Right atrium auricular region (tissue), 2 donors: ENCODE results near the gene RXFP3. TPM values are rescaled to one million over a fixed set of nuclear protein-coding genes. Genes with fewer than 3 reads are reported as not detected.
"Not testable (repeated sequence)": the region's sequence is repeated elsewhere in the genome, so short reads cannot be mapped to it uniquely, and the experiment has no call there.

Experiments used
- DNase-seq: peaks from one replicate; pipeline ENCODE4 v3.0.0-alpha.2; 2019; ENCODE audit warnings: low spot score
- H3K27ac ChIP-seq, 2 donors: fragments of 200-600 bp; sonication (generic); 1 replicate in 1 of 2; 2 replicates in 1 of 2; pipeline ENCODE4 v1.5.1; 2016 to 2019
- H3K27me3 ChIP-seq, 2 donors: fragments of 200-600 bp; sonication (generic); one replicate each; pipeline versions ENCODE4 v1.5.1 to v1.6.0; 2017 to 2019
- H3K36me3 ChIP-seq: fragments of 200-600 bp; sonication (generic); one replicate; pipeline ENCODE4 v1.5.1; 2016
- H3K4me1 ChIP-seq, 2 donors: fragments of 200-600 bp; sonication (generic); one replicate each; pipeline versions ENCODE4 v1.5.1 to v1.6.0; 2017 to 2019
- H3K4me3 ChIP-seq, 2 donors: fragments of 200-600 bp; sonication (generic); 1 replicate in 1 of 2; 2 replicates in 1 of 2; pipeline ENCODE4 v1.5.1; 2017 to 2019; ENCODE audit warnings: mild to moderate bottlenecking in 1 of 2, moderate library complexity in 1 of 2
- H3K9me3 ChIP-seq, 2 donors: fragments of 200-600 bp; sonication (generic); one replicate each; pipeline ENCODE4 v1.5.1; 2019
- CTCF ChIP-seq, 2 donors: fragments of 200-600 bp; sonication (generic); IDR thresholded peaks; one replicate each; pipeline ENCODE4 v1.5.1; 2019; ENCODE audit warnings: antibody characterized with exemption in 2 of 2
- total RNA-seq, 2 donors: library from RNA; depleted of rRNA; stranded (reverse); fragments of >200 nt; gene quantifications; one replicate each; pipeline ENCODE4 v1.1.0, GENCODE V29; 2016

RXFP3 gene
- total RNA-seq, 2 donors from 2014 or later = not detected

GRCh38 chr5:33905381-33905780 lies 30.8 kb upstream of the RXFP3 start:
- no peak overlapping the region for H3K27ac ChIP-seq
- no peaks in the 10 kb centered on the region for H3K4me1 ChIP-seq
- H3K27me3 ChIP-seq = no peaks in the 10 kb centered on the region
- no peak for DNase-seq
- TF ChIP-seq CTCF (IDR thresholded peaks at IDR 0.05) = no peak
- H3K9me3 ChIP-seq = peaks cover 0 to 37% of the 10 kb centered on the region in 2 donors
- H3K4me3 ChIP-seq = no peak overlapping the region
- no peaks in the 10 kb centered on the region for H3K36me3 ChIP-seq

- H3K36me3 ChIP-seq, DNase-seq, H3K27ac ChIP-seq, H3K27me3 ChIP-seq, H3K4me1 ChIP-seq, H3K4me3 ChIP-seq: not testable (repeated sequence)
- H3K9me3 ChIP-seq = peaks cover 0 to 37% of the 10 kb centered on the region in 2 donors
These were observed 29.9 kb upstream of the RXFP3 start for GRCh38 chr5:33906248-33906647.

GRCh38 chr5:33914844-33915243 lies 21.3 kb upstream of the RXFP3 start:
- not testable (repeated sequence) for H3K27ac ChIP-seq, DNase-seq, H3K36me3 ChIP-seq, H3K4me3 ChIP-seq, H3K27me3 ChIP-seq, H3K4me1 ChIP-seq
- H3K9me3 ChIP-seq = peaks cover 0 to 15% of the 10 kb centered on the region in 2 donors

- no peak overlapping the region for H3K4me3 ChIP-seq
- H3K36me3 ChIP-seq = no peaks in the 10 kb centered on the region
- H3K27ac ChIP-seq = no peak overlapping the region
- no peaks in the 10 kb centered on the region for H3K4me1 ChIP-seq
- no peak for DNase-seq
- H3K9me3 ChIP-seq = peaks cover 0 to 15% of the 10 kb centered on the region in 2 donors
- no peaks in the 10 kb centered on the region for H3K27me3 ChIP-seq
- no peak for TF ChIP-seq CTCF (IDR thresholded peaks at IDR 0.05)
These were observed 15.2 kb upstream of the RXFP3 start for GRCh38 chr5:33921002-33921401.

DNA sequence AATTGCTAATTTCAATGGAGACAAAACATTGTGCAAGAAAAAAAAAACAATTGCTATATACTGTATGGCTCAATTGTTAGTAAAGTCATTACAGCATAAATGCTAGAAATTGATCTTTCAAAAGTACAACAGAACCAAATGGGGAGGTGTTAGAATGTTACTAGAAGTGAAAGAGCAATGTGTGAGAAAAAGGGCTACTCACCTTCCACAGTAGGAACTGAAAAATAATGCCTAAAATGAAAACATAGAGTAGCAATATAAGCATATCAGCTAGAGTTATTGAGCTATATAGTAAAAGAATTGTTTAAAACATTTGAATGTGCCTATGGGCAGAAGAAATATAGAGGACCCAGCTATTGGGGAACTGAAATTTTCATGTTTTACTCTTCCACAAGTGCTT lies 10.9 kb upstream of the RXFP3 start:
- no peak for DNase-seq
- no peak for TF ChIP-seq CTCF (IDR thresholded peaks at IDR 0.05)
- Histone ChIP-seq H3K4me1 (no peaks in the 10 kb centered on the region), H3K27ac (no peak overlapping the region), H3K4me3 (no peak overlapping the region), H3K9me3 (no peaks in the 10 kb centered on the region), H3K36me3 (no peaks in the 10 kb centered on the region), H3K27me3 (no peaks in the 10 kb centered on the region)

DNA sequence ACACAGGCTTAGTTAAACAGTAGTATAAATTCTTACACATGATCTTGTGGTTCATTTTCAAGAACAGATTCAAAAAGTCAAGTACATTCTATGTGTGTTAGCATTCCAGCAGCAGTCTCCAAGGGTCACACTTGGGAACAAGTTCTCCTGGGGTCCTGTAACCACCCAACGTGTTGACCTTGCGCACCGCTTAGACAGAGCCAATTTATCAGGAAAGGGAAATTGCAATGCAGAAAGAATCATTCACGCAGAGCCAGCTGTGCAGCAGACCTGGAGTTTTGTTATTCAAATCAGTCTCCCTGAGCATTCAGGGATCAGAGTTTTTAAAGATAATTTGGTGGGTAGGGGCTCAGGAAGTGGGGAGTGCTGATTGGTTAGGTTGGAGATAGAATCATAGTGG lies 8.5 kb upstream of the RXFP3 start:
- H3K36me3 ChIP-seq = no peaks in the 10 kb centered on the region
- no peak for TF ChIP-seq CTCF (IDR thresholded peaks at IDR 0.05)
- H3K4me3 ChIP-seq = no peak overlapping the region
- no peaks in the 10 kb centered on the region for H3K4me1 ChIP-seq
- H3K27me3 ChIP-seq = no peaks in the 10 kb centered on the region
- H3K9me3 ChIP-seq = no peaks in the 10 kb centered on the region
- H3K27ac ChIP-seq = no peak overlapping the region
- DNase-seq = no peak

GRCh38 chr5:33928283-33928682 lies 7.9 kb upstream of the RXFP3 start:
- no peaks in the 10 kb centered on the region for H3K4me1 ChIP-seq
- H3K36me3 ChIP-seq = no peaks in the 10 kb centered on the region
- no peak for TF ChIP-seq CTCF (IDR thresholded peaks at IDR 0.05)
- no peak for DNase-seq
- H3K27ac ChIP-seq = no peak overlapping the region
- no peak overlapping the region for H3K4me3 ChIP-seq
- no peaks in the 10 kb centered on the region for H3K27me3 ChIP-seq
- H3K9me3 ChIP-seq = no peaks in the 10 kb centered on the region
